Measurements from ENCODE around the gene DTHD1. TPM values are rescaled to one million over a fixed set of nuclear protein-coding genes. Genes with fewer than 3 reads are reported as not detected.
A peak's percentile ranks its signal among the peaks of the same experiment; 100 is the strongest.

Gene DTHD1
- total RNA-seq, 1 donor from 2014 or later, result 0.86 TPM

DNA sequence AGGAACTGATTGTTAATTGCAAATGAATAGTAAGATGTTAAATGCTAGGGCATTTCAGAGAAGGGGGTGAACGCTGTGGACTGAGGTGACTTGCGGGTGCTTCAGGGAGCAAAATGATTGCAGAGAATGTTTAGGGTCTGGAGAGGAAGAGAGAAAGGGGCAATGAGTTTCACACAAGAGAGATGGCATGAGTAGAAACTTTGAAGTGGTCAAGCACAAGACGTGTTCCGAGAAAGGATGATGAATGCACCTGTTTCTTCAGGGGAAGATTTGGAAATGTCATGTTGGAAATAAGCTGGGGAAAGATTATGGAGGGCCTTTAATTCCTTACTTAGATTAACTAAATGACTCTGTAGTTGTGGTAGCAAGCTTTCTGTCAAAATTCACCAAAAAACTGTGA, 43.4 kb downstream of the DTHD1 start:
- no peaks in the 10 kb centered on the region for H3K9me3 Mint-ChIP-seq
- peaks cover 5% of the 10 kb centered on the region for H3K36me3 Mint-ChIP-seq (ENCODE audit: low read depth)
- H3K4me1 Mint-ChIP-seq (ENCODE audit: low read depth), result peaks cover 78% of the 10 kb centered on the region
- peak overlapping the region; percentile 34 for H3K27ac Mint-ChIP-seq
- intact Hi-C loops (cut with micrococcal nuclease), result loop anchor here (10.0 kb wide), 1 partner anchor 350 kb away; no protein-coding TSS in a partner anchor
- H3K4me3 Mint-ChIP-seq, result peak overlapping the region; percentile 24
- no peak for DNase-seq (ENCODE audit: low spot score)
- no peaks in the 10 kb centered on the region for H3K27me3 Mint-ChIP-seq (ENCODE audit: insufficient read depth)

DNA sequence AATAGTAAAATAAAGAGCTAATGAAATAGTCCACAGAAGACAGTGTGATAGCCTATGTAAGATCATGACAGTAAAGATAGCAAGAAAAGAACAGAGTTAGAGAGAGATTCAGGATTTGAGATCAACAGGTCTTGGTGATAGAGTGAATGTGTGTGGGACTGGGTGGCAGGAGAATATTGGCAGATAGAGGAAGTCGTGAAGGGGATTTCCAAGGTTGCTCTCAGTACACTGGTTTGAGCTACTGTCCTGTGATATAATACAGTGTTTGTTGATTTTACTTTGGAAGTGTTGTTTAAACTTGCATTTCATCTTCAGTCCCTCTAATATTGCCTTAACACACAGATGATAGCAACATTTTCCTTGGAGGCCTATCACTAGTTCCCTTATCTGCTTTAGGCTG, 44.1 kb downstream of the DTHD1 start:
- no peak for DNase-seq (ENCODE audit: low spot score)
- H3K27ac Mint-ChIP-seq, result peak overlapping the region; percentile 73
- intact Hi-C loops (cut with micrococcal nuclease), result loop anchor here (10.0 kb wide), 1 partner anchor 351 kb away; no protein-coding TSS in a partner anchor
- peaks cover 71% of the 10 kb centered on the region for H3K4me1 Mint-ChIP-seq (ENCODE audit: low read depth)
- H3K27me3 Mint-ChIP-seq (ENCODE audit: insufficient read depth), result no peaks in the 10 kb centered on the region
- H3K36me3 Mint-ChIP-seq (ENCODE audit: low read depth), result peaks cover 5% of the 10 kb centered on the region
- no peaks in the 10 kb centered on the region for H3K9me3 Mint-ChIP-seq
- H3K4me3 Mint-ChIP-seq, result peak overlapping the region; percentile 23

DNA sequence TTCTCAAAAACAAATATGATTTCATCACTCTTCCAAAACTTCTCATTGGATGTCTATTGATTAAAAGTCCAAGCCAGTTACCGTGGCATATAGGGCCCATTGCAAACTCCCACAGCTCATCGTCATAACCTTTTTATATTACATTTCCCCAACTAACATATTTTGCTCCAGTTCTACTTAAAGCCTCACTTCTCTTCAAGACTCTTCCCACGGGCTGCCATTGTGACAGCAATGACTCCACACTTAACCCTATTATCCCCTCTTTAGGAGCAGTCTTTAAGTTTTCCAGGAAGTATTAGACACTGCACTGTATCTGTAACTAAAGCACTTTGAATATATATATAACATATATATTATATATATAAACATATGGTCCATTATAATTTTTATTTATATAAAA, 44.5 kb downstream of the DTHD1 start:
- H3K27me3 Mint-ChIP-seq (ENCODE audit: insufficient read depth), result no peaks in the 10 kb centered on the region
- H3K36me3 Mint-ChIP-seq (ENCODE audit: low read depth), result peaks cover 5% of the 10 kb centered on the region
- no peaks in the 10 kb centered on the region for H3K9me3 Mint-ChIP-seq
- H3K27ac Mint-ChIP-seq, result peak overlapping the region; percentile 73
- peaks cover 66% of the 10 kb centered on the region for H3K4me1 Mint-ChIP-seq (ENCODE audit: low read depth)
- intact Hi-C loops (cut with micrococcal nuclease), result loop anchor here (10.0 kb wide), 1 partner anchor 351 kb away; no protein-coding TSS in a partner anchor
- no peak for DNase-seq (ENCODE audit: low spot score)
- H3K4me3 Mint-ChIP-seq, result peak overlapping the region; percentile 23

DNA sequence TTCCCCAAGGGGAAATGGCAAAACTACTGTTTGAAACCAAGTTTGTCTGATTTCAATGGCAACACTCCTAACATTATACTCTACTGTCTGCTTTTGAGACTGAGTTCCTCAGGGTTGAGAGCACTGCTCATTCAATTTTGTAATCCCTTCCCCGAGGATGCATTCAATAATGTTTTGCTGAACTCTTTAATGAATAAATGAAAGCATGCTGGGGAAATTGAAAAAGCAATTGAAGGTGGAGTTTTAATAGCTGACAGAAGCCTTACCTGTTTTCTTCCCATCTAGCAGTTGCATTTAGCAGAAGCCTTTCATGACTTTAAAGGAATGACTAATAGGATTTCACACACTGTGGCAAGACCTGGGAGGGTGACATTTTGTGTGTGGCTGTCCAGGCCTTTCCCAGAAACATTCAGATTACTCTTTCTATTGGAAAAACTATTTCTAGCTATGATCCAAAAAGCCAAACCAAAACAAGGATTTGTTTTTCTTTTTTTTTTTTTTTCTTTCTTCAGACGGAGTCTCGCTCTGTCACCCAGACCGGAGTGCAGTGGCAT, 45.1 kb downstream of the DTHD1 start:
- Mint-ChIP-seq H3K36me3 (ENCODE audit: low read depth) (peaks cover 5% of the 10 kb centered on the region), H3K4me1 (ENCODE audit: low read depth) (peaks cover 60% of the 10 kb centered on the region), H3K4me3 (no peak overlapping the region), H3K9me3 (no peaks in the 10 kb centered on the region), H3K27ac (peak overlapping the region; percentile 32), H3K27me3 (ENCODE audit: insufficient read depth) (no peaks in the 10 kb centered on the region)
- intact Hi-C loops (cut with micrococcal nuclease), result loop anchor here (10.0 kb wide), 1 partner anchor 352 kb away; no protein-coding TSS in a partner anchor
- DNase-seq (ENCODE audit: low spot score), result no peak

DNA sequence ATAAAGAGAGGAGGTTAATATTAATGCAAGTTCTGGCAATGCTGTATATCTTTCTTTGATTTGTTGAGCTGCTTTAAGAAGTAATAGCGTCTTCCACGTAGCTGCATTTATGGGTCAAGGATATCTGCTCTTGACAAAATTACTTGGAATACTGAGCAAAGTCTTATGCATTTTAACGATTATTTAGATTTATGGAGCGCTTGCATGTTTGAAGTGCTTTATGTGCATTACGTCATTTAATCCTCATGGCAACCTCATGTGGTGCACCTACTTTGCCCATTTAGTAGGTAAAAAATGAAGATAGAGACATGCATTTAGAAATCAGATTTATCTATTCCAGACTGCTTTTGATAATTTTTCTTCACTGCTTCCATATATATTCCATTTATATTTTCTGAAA, 46.0 kb downstream of the DTHD1 start:
- no peak overlapping the region for H3K4me3 Mint-ChIP-seq
- no peaks in the 10 kb centered on the region for H3K27me3 Mint-ChIP-seq (ENCODE audit: insufficient read depth)
- H3K27ac Mint-ChIP-seq, result no peak overlapping the region
- no peak for DNase-seq (ENCODE audit: low spot score)
- no peaks in the 10 kb centered on the region for H3K9me3 Mint-ChIP-seq
- intact Hi-C loops (cut with micrococcal nuclease), result loop anchor here (10.0 kb wide), 1 partner anchor 353 kb away; no protein-coding TSS in a partner anchor
- H3K36me3 Mint-ChIP-seq (ENCODE audit: low read depth), result peaks cover 1% of the 10 kb centered on the region
- peaks cover 55% of the 10 kb centered on the region for H3K4me1 Mint-ChIP-seq (ENCODE audit: low read depth)

DNA sequence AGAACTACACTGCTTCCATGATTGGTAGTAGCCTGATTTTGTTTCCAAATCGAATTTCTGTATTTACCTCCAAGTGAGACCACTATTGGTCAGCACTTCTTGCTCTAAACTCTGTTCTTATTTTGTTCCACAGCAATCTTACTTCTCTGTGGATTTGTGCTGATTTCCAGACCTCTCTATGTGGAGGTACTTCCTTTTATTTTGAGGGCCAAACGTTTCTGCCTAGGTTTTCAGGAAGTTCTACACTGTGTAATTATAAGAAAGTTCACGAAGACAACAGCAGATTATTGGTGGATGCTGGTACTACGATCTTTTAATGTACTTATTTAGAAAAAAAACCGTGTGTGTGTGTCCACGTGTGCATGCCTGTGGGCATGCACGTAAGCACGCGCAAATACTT, 46.7 kb downstream of the DTHD1 start:
- H3K4me1 Mint-ChIP-seq (ENCODE audit: low read depth), result peaks cover 55% of the 10 kb centered on the region
- DNase-seq (ENCODE audit: low spot score), result no peak
- no peak overlapping the region for H3K27ac Mint-ChIP-seq
- H3K4me3 Mint-ChIP-seq, result no peak overlapping the region
- no peaks in the 10 kb centered on the region for H3K9me3 Mint-ChIP-seq
- intact Hi-C loops (cut with micrococcal nuclease), result loop anchor here (10.0 kb wide), 1 partner anchor 353 kb away; no protein-coding TSS in a partner anchor
- no peaks in the 10 kb centered on the region for H3K27me3 Mint-ChIP-seq (ENCODE audit: insufficient read depth)
- H3K36me3 Mint-ChIP-seq (ENCODE audit: low read depth), result peaks cover 1% of the 10 kb centered on the region

DNA sequence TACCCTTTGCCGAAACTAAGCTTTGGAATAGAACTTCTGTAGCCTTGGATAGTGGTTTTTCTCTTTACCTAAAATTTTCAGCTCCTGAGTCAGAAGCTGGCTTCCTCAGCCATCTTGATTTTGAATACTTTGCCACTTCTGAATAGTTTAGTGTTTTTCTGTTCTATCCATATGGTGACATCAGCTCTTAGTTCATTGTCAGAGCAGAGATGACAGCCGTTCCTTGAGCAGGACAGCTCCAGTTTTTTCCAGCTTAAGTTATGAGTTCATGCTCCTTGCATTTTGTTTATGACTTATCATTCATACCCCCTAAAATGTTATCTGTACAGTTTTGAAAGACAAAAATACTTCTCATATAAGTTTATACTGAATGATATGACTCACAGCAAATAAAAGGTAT, 47.8 kb downstream of the DTHD1 start:
- intact Hi-C loops (cut with micrococcal nuclease), result loop anchor here (10.0 kb wide), 1 partner anchor 354 kb away; no protein-coding TSS in a partner anchor
- Mint-ChIP-seq H3K27me3 (ENCODE audit: insufficient read depth) (no peaks in the 10 kb centered on the region), H3K27ac (no peak overlapping the region), H3K36me3 (ENCODE audit: low read depth) (peaks cover 1% of the 10 kb centered on the region), H3K4me1 (ENCODE audit: low read depth) (peaks cover 51% of the 10 kb centered on the region), H3K4me3 (no peak overlapping the region), H3K9me3 (no peaks in the 10 kb centered on the region)
- no peak for DNase-seq (ENCODE audit: low spot score)

DNA sequence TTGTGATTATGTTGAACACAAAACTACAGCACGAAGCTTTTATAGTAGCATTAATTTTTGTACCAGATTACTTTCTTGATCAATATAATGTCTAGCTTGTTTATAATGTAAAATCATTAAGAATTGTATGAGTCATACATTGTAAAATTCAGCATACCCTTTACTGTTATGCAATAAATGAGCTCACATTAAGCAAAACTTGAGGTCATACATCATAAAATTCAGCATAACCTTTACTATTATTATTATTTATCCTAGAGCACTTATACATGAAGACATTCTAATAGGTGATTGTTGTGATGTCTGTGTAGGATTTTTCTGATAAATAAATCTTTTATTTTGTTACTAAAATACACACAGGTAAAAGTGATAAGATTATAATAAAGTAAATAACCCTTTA, 49.4 kb downstream of the DTHD1 start:
- no peak overlapping the region for H3K27ac Mint-ChIP-seq

DNA sequence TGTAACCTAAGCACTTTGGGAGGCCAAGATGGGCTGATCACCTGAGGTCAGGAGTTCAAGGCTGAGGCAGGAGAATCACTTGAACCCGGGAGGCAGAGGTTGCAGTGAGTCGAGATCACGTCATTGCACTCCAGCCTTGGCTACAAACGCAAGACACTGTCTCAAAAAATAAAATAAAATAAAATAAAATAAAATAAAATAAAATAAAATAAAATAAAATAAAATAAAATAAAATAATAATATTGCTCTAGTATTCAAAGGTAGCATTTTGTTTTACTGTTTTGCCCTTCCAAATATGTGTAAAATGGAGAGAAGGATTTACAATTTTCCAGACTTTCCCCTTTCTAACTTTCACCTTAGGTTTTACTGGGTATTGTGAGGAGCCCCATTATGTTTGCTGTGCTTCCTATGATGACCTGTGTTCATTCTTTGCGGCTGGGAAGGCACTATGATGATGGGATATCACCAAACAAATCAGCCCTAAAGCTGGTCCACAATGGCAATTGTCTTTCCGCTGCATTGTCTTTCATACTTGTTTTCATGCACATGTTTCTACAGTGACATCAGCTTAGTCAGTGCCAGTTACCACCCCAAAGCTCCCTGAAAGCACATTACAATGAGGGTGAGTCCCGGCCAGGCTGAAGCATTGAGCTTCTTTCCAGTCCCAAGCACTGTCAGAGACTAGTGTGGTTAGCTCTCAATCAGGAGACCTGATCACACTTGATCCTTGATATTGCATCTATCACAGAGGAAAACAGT, 50.8 kb downstream of the DTHD1 start:
- peaks cover 35% of the 10 kb centered on the region for H3K4me1 Mint-ChIP-seq (ENCODE audit: low read depth)
- H3K4me3 Mint-ChIP-seq, result no peak overlapping the region
- intact Hi-C loops (cut with micrococcal nuclease), result loop anchor here (1.0 kb wide), 2 partner anchors 9 to 46 kb away; no protein-coding TSS in a partner anchor
- no peaks in the 10 kb centered on the region for H3K27me3 Mint-ChIP-seq (ENCODE audit: insufficient read depth)
- no peaks in the 10 kb centered on the region for H3K9me3 Mint-ChIP-seq
- DNase-seq (ENCODE audit: low spot score), result no peak
- H3K36me3 Mint-ChIP-seq (ENCODE audit: low read depth), result peaks cover 4% of the 10 kb centered on the region
- peak overlapping the region; percentile 66 for H3K27ac Mint-ChIP-seq

More for the DNA sequence above, 49.4 kb downstream of the DTHD1 start:
- intact Hi-C loops (cut with micrococcal nuclease), result no loop called here
- Mint-ChIP-seq H3K27me3 (ENCODE audit: insufficient read depth) (no peaks in the 10 kb centered on the region), H3K9me3 (no peaks in the 10 kb centered on the region), H3K36me3 (ENCODE audit: low read depth) (peaks cover 4% of the 10 kb centered on the region), H3K4me3 (no peak overlapping the region), H3K4me1 (ENCODE audit: low read depth) (peaks cover 36% of the 10 kb centered on the region)
- DNase-seq (ENCODE audit: low spot score), result no peak

DNA sequence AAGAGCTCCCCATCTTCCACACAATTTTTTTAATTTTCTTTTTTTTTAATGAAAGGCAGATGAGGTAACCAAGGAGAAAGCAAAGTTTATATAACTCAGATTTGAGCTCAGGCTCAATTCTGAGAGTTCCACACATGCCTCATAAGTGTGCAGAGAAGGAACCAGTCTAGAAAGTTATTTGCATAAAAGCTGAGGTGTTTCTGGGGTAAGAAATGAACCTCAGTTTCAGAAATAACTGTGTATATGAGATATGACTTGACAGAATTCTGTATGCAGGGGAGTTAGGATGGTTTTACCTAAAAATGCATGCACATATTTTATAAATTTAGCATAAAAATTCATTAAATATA, 51.3 kb downstream of the DTHD1 start:
- Mint-ChIP-seq H3K4me3 (no peak overlapping the region), H3K9me3 (no peaks in the 10 kb centered on the region), H3K27me3 (ENCODE audit: insufficient read depth) (no peaks in the 10 kb centered on the region), H3K27ac (peak overlapping the region; percentile 66), H3K36me3 (ENCODE audit: low read depth) (peaks cover 4% of the 10 kb centered on the region), H3K4me1 (ENCODE audit: low read depth) (peaks cover 33% of the 10 kb centered on the region)
- DNase-seq (ENCODE audit: low spot score), result no peak
- intact Hi-C loops (cut with micrococcal nuclease), result loop anchor here (1.0 kb wide), 3 partner anchors 9 to 46 kb away; no protein-coding TSS in a partner anchor

DNA sequence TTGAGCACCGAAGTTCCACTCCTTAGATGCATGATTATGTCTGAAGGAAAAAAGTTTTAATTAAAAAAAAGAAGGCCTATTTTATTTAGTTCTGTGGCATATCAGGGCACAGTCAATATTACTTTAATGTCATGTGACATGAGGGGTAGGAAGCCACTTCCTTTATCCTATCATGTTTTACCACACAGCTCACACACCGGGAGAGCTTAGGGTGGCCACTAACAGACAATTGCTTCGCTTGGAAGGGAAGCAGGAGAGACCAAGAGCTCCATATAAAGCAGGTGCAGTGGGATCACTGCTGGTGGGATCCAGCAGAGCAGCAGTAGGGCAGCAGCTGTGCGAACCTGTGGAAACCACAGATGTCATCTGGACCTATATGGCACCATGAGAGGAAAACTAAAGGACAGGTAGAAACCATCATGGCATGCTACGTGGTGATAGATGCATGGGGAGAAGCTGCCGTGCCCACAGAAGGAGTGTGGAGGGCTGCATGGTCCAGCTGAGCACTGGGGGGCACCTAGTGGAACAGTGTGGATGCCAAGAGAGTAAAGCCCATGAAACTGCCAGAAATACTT, 52.0 kb downstream of the DTHD1 start:
- intact Hi-C loops (cut with micrococcal nuclease), result loop anchor here (1.0 kb wide), 1 partner anchor 15 kb away; no protein-coding TSS in a partner anchor
- Mint-ChIP-seq H3K27me3 (ENCODE audit: insufficient read depth) (no peaks in the 10 kb centered on the region), H3K4me1 (ENCODE audit: low read depth) (peaks cover 38% of the 10 kb centered on the region), H3K27ac (no peak overlapping the region), H3K36me3 (ENCODE audit: low read depth) (peaks cover 3% of the 10 kb centered on the region), H3K9me3 (no peaks in the 10 kb centered on the region), H3K4me3 (no peak overlapping the region)
- DNase-seq (ENCODE audit: low spot score), result no peak

DNA sequence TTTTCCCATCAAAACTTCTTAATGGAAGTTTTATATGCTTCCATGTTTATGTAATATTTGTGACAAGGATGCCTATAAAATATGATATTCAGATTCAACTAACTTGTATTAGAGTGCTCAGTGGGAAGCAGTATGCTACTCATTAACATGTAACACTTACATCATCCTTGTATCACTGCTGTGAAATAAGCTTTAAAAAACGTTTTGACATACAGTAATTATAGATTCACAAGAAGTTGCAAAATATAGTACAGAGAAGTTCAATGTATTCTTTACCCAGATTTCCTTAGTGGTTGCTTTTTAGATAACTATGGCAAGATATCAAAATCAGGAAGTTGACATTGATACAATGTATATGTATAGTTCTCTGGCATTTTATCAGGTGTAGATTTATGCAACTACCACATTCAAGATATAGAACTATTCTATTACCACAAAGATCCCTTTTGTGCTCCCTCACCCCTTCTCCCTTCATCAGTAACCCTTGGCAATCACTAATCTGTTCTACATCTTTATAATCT, 56.3 kb downstream of the DTHD1 start:
- Mint-ChIP-seq H3K4me3 (no peak overlapping the region), H3K4me1 (ENCODE audit: low read depth) (peaks cover 31% of the 10 kb centered on the region), H3K27me3 (ENCODE audit: insufficient read depth) (no peaks in the 10 kb centered on the region), H3K9me3 (no peaks in the 10 kb centered on the region), H3K36me3 (ENCODE audit: low read depth) (peaks cover 3% of the 10 kb centered on the region), H3K27ac (no peak overlapping the region)
- intact Hi-C loops (cut with micrococcal nuclease), result no loop called here
- no peak for DNase-seq (ENCODE audit: low spot score)

DNA sequence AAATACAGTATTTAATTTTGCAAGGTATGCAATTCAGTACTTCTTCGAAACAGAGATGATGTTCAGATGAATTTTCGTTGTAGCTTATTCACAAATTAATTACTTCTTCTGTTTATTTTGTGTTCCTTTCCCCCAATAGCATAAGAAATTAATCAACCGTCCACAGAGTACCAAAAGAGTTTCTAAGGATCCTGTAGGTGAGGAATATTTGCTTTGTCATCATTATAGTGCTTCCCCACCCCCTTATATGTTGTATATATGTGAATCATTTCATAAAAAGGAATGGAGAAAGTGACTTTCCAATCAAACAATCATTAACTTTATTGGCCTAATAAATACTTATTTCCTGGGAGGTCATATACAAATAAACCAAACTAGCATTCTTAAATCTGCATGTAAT, 57.6 kb downstream of the DTHD1 start:
- Mint-ChIP-seq H3K27ac (no peak overlapping the region), H3K9me3 (no peaks in the 10 kb centered on the region), H3K27me3 (ENCODE audit: insufficient read depth) (no peaks in the 10 kb centered on the region), H3K4me1 (ENCODE audit: low read depth) (peaks cover 20% of the 10 kb centered on the region), H3K4me3 (no peak overlapping the region), H3K36me3 (ENCODE audit: low read depth) (peaks cover 3% of the 10 kb centered on the region)
- no peak for DNase-seq (ENCODE audit: low spot score)
- intact Hi-C loops (cut with micrococcal nuclease), result no loop called here
